SK-N-SH treated with all-trans-retinoic acid at 6 μM for 48 hours (cell line): ENCODE results near the gene CCNY.

ENCODE experiments used
- ARNTL ChIP-seq: fragments of 450-650 bp; formaldehyde crosslinking; IDR thresholded peaks from 2 replicates; pipeline ENCODE4 v1.5.0; 2020; ENCODE audit warnings: low read depth, mild to moderate bottlenecking, moderate library complexity, borderline replicate concordance
- BACH2 ChIP-seq: fragments of 250-450 bp; sonication (Bioruptor Pico); IDR thresholded peaks from 2 replicates; pipeline ENCODE4 v1.9.0; 2021; ENCODE audit warnings: mild to moderate bottlenecking, borderline replicate concordance
- GLIS3 ChIP-seq: fragments of 250-450 bp; sonication (Bioruptor Pico); IDR thresholded peaks from 2 replicates; pipeline ENCODE4 v1.5.0; 2020; ENCODE audit warnings: mild to moderate bottlenecking, moderate library complexity
- TCF4 ChIP-seq: fragments of 250-450 bp; sonication (Bioruptor Pico); IDR thresholded peaks from 2 replicates; pipeline ENCODE4 v1.8.0; 2021; ENCODE audit warnings: mild to moderate bottlenecking, moderate library complexity, borderline replicate concordance

GRCh38 chr10:35351021-35351420 is 14.7 kb downstream of the CCNY start:
- TF ChIP-seq BACH2 (CRISPR knock-in tag) (no peak), ARNTL (CRISPR knock-in tag) (no peak), GLIS3 (CRISPR knock-in tag) (no peak), TCF4 (CRISPR knock-in tag) (no peak)
